IMR-90 (cell line): ENCODE results near the gene LRRC47. TPM values are rescaled to one million over a fixed set of nuclear protein-coding genes. Genes with fewer than 3 reads are reported as not detected.

Experiments
- ATAC-seq: fragments of 200-7000 bp; cut with Tn5 transposase; 2 replicates; pipeline ENCODE4 v1.9.1; 2020; ENCODE audit warnings: low read depth, mild to moderate bottlenecking, moderate library complexity
- BruUV-seq: library from RNA; stranded (reverse); fragments of 400-500 nt; replicated peaks from 2 replicates; lab custom pipeline; 2021; lab: Mats Ljungman, UMichigan
- CTCF ChIA-PET: fragments of 300-600 bp; formaldehyde crosslinking; extraction: SDS; loops from one replicate; lab custom pipeline; 2021; ENCODE audit warnings: antibody characterized with exemption; lab: Yijun Ruan, JAX
- POLR2A ChIA-PET: fragments of 300-600 bp; sonication (Branson Sonifier 250); formaldehyde crosslinking; loops from one replicate; lab custom pipeline; 2022; ENCODE audit warnings: antibody characterized with exemption; ENCODE audit not compliant: unreplicated experiment; lab: Charles Lee
- DNase-seq: peaks from one replicate; pipeline ENCODE4 v3.0.0; 2013
- H2AFZ ChIP-seq: replicated peaks from 2 replicates; pipeline ENCODE3; 2013; ENCODE audit warnings: low read length, mild to moderate bottlenecking; ENCODE audit not compliant: poor library complexity
- H2AK5ac ChIP-seq: 2 replicates; pipeline ENCODE4 v1.6.1; 2013; ENCODE audit warnings: low read depth, low read length, inconsistent platforms
- H2AK9ac ChIP-seq: replicated peaks from 2 replicates; pipeline ENCODE3; 2013; ENCODE audit warnings: mild to moderate bottlenecking, low read depth, low read length, moderate library complexity; ENCODE audit not compliant: poor library complexity
- H2BK120ac ChIP-seq: 2 replicates; pipeline ENCODE4 v1.6.1; 2013; ENCODE audit warnings: low read depth, low read length, inconsistent platforms
- H2BK15ac ChIP-seq: 3 replicates; pipeline ENCODE4 v1.6.1; 2013; ENCODE audit warnings: low read depth, low read length, inconsistent platforms
- H2BK20ac ChIP-seq: 2 replicates; pipeline ENCODE4 v1.6.1; 2013; ENCODE audit warnings: low read depth, mild to moderate bottlenecking, inconsistent platforms, low read length, moderate library complexity
- H2BK5ac ChIP-seq: 2 replicates; pipeline ENCODE4 v1.6.1; 2013; ENCODE audit warnings: mild to moderate bottlenecking, low read depth, low read length, inconsistent platforms; ENCODE audit not compliant: poor library complexity, severe bottlenecking
- H3K14ac ChIP-seq: replicated peaks from 2 replicates; pipeline ENCODE4 v1.6.1; 2013; ENCODE audit warnings: low read depth, low read length, inconsistent platforms
- H3K18ac ChIP-seq: 2 replicates; pipeline ENCODE4 v1.6.1; 2013; ENCODE audit warnings: low read depth, low read length, control low read depth
- H3K23ac ChIP-seq: 2 replicates; pipeline ENCODE4 v1.6.1; 2013; ENCODE audit warnings: low read depth, low read length, inconsistent platforms
- H3K27ac ChIP-seq: 2 replicates; pipeline ENCODE4 v1.5.1; 2013; ENCODE audit warnings: mild to moderate bottlenecking, control low read depth, low read length; ENCODE audit not compliant: insufficient read depth
- H3K27me3 ChIP-seq: 2 replicates; pipeline ENCODE4 v1.6.1; 2013; ENCODE audit warnings: low read length; ENCODE audit not compliant: control insufficient read depth, insufficient read depth
- H3K36me3 ChIP-seq: 2 replicates; pipeline ENCODE4 v1.6.1; 2013; ENCODE audit warnings: low read length, mixed read lengths; ENCODE audit not compliant: control insufficient read depth, insufficient read depth
- H3K4ac ChIP-seq: 2 replicates; pipeline ENCODE4 v1.6.1; 2013; ENCODE audit warnings: low read depth, low read length, inconsistent platforms
- H3K4me1 ChIP-seq: 2 replicates; pipeline ENCODE4 v1.6.1; 2013; ENCODE audit warnings: low read length, mixed read lengths; ENCODE audit not compliant: control insufficient read depth, insufficient read depth
- H3K4me2 ChIP-seq: 2 replicates; pipeline ENCODE4 v1.6.1; 2013; ENCODE audit warnings: low read depth, mild to moderate bottlenecking, control low read depth, low read length, moderate library complexity
- H3K4me3 ChIP-seq: 2 replicates; pipeline ENCODE4 v1.5.1; 2013; ENCODE audit warnings: low read depth, mild to moderate bottlenecking, control low read depth, low read length, moderate library complexity; ENCODE audit not compliant: insufficient read depth
- H3K56ac ChIP-seq: 2 replicates; pipeline ENCODE4 v1.6.1; 2013; ENCODE audit warnings: low read length, inconsistent platforms; ENCODE audit not compliant: insufficient read depth; ENCODE audit errors: extremely low read depth
- H3K79me1 ChIP-seq, 2 experiments: 2 replicates each; pipeline ENCODE4 v1.6.1; 2013; ENCODE audit warnings: low read length in 2 of 2, inconsistent platforms in 1 of 2, low read depth in 1 of 2
- H3K9ac ChIP-seq: 2 replicates; pipeline ENCODE4 v1.6.1; 2013; ENCODE audit warnings: low read depth, low read length, control low read depth
- H3K9me1 ChIP-seq: 2 replicates; pipeline ENCODE4 v1.6.1; 2013; ENCODE audit warnings: low read length, inconsistent platforms; ENCODE audit not compliant: insufficient read depth
- H3K9me3 ChIP-seq: 2 replicates; pipeline ENCODE4 v1.6.1; 2013; ENCODE audit warnings: low read length; ENCODE audit not compliant: control insufficient read depth, insufficient read depth
- H4K20me1 ChIP-seq: 2 replicates; pipeline ENCODE4 v1.6.1; 2013; ENCODE audit warnings: low read length, inconsistent platforms; ENCODE audit not compliant: insufficient read depth
- H4K5ac ChIP-seq: 2 replicates; pipeline ENCODE4 v1.6.1; 2013; ENCODE audit warnings: mild to moderate bottlenecking, low read depth, low read length, control low read depth
- H4K8ac ChIP-seq, 2 experiments: 2 replicates each; pipeline ENCODE4 v1.6.1; 2013; ENCODE audit warnings: low read depth in 2 of 2, low read length in 2 of 2, control low read depth in 1 of 2, inconsistent platforms in 1 of 2
- H4K91ac ChIP-seq: 2 replicates; pipeline ENCODE4 v1.6.1; 2013; ENCODE audit warnings: low read depth, low read length, inconsistent platforms; ENCODE audit not compliant: insufficient read depth
- CEBPB ChIP-seq: IDR thresholded peaks from 2 replicates; pipeline ENCODE4 v1.6.1; 2012; ENCODE audit warnings: low read depth, low read length, improper control_type of control experiment
- CHD1 ChIP-seq: IDR thresholded peaks from 2 replicates; pipeline ENCODE4 v1.6.1; 2012; ENCODE audit warnings: low read depth, low read length, improper control_type of control experiment
- MXI1 ChIP-seq: IDR thresholded peaks from 2 replicates; pipeline ENCODE4 v1.6.1; 2012; ENCODE audit warnings: low read depth, mild to moderate bottlenecking, low read length, moderate library complexity, borderline replicate concordance
- POLR2A ChIP-seq: IDR thresholded peaks from 2 replicates; pipeline ENCODE4 v1.6.1; 2012; ENCODE audit warnings: mild to moderate bottlenecking, low read depth, low read length
- WGBS, 2 experiments: methylation state at CpG; one replicate each; pipeline versions ENCODE4 v1.1.5 to v1.1.7; 2013; ENCODE audit warnings: missing lambda C conversion rate in 2 of 2; ENCODE audit not compliant: insufficient read length in 1 of 2; ENCODE audit errors: extremely low coverage in 2 of 2; 5-methylcytosine and 5-hydroxymethylcytosine counted together
- dilution Hi-C: fragments of 300-500 bp; cut with HindIII; formaldehyde crosslinking; loops from one replicate; pipeline ENCODE4 v1.14.3; 2018; ENCODE audit warnings: low sequenced_read_pairs; ENCODE audit not compliant: unreplicated experiment
- in situ Hi-C: fragments of 300-500 bp; cut with MboI; formaldehyde crosslinking; loops from 3 replicates; pipeline ENCODE4 v1.14.3; 2019; ENCODE audit warnings: low sequenced_read_pairs, inconsistent platforms, mixed read lengths
- intact Hi-C: fragments of 100-400 bp; cut with micrococcal nuclease; formaldehyde crosslinking; loops from 2 replicates; pipeline ENCODE4 v1.10.0; 2022
- polyA plus RNA-seq, 3 experiments: library from polyadenylated mRNA; depleted of rRNA; stranded (reverse); fragments of >200 nt; gene quantifications; 2 replicates each; pipeline ENCODE4 v1.2.3, GENCODE V29; 2012; ENCODE audit warnings: low replicate concordance in 1 of 3
- total RNA-seq: library from RNA; depleted of rRNA; stranded (reverse); fragments of >200 nt; gene quantifications from 2 replicates; pipeline ENCODE4 v1.2.3, GENCODE V29; 2012

Gene LRRC47
- total and polyA plus RNA-seq, 2 of the 4 experiments (the other 2 are of a cell fraction), result 15.2 to 19.7 TPM

DNA sequence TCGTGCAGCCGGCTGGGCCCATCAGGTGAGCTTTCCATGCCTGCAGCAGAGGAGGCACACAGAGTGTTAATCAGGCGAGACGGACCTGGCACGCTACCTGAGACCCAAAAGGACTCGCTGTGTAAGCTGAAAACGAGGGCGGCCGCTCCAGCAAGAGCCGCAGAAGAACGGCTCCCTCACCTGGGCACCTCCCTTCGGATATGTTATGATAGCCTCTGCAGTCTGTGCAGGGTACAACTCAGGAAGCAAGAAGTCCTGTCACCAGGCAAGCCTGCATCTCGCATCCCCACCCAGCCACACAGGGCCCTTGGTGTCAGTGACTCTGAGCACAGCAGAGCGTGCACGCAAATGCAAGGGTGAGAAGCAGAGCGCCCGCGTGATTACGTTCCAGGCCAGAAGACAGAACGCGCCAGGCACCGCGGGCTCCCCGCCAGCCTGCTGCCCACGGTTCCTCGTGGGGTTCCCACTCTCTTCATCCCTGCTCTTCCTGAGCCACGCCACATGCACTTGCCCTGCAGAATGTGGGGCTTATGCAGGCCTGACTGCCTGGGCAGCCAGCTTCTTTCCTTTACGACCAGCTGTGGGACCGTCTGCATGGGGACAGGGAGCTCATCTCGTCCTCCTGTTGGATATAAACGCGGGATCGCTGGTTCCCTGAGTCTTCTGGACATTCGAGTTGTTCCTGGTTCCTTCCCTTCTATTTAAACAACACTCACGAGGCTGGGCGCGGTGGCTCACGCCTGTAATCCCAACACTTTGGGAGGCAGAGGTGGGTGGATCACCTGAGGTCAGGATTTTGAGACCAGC, 20.2 kb upstream of the LRRC47 start (continued):
- no peak for TF ChIP-seq CEBPB

DNA sequence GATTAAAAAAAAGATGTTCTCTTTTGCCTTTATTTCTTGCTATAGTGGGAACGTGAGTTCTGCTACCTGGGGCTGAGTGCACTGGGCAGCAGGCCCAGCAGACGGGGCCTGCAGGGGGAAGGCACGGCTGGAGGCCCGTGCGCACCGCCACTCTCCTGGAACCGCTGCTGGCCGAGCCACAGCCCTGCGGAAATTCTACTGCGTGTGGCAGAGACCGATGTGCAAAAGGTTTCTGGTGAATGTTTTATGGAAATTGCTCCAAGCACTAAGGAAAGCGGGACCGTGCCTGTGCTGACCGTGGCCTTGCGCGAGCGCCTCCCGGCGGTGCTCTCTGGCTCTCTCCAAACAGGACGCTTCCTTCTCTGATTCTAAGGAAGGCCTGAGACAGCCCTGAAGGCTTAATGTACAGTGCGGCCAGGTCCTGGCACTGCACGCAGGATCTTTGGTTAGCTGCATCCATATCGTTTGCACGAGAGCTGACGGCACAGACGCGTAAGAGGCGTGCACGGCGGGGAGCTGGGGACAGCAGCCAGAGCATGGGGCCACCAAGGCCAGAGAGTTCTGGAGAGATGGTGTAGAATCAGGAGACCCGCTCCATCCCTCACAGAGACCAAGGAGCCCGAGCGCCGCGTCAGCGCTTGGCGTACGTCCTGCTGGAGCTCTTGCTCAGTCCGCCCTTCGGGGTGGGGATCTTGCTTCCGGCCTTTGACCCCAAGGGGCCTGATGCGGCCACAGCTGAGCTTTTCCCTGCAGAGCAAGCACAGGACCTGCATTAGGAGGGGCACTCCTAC, 18.7 kb upstream of the LRRC47 start:
- ChIA-PET POLR2A (no interaction called here), CTCF (interaction anchor here (1.1 kb wide), 1 partner anchor 13 kb away, joined by 4 read pairs; no protein-coding TSS in a partner anchor)
- H4K20me1 ChIP-seq, result no peaks in the 10 kb centered on the region
- no peak overlapping the region for H2BK5ac ChIP-seq
- H3K4me1 ChIP-seq, result no peaks in the 10 kb centered on the region
- 83% methylated on average over 14 of the region's 42 CpGs; no CpG with 5 or more reads in 1 of the 2 experiments for WGBS, 2 experiments
- no peaks in the 10 kb centered on the region for H3K79me1 ChIP-seq
- no peak overlapping the region for H2BK120ac ChIP-seq
- H3K9me3 ChIP-seq, result no peaks in the 10 kb centered on the region
- no peak overlapping the region for H2BK15ac ChIP-seq
- ATAC-seq (no peak), DNase-seq (no peak)
- H3K27me3 ChIP-seq, result no peaks in the 10 kb centered on the region
- H2AK9ac ChIP-seq, result no peak overlapping the region
- no peaks in the 10 kb centered on the region for H3K9me1 ChIP-seq
- H3K23ac ChIP-seq, result no peak overlapping the region
- H3K9ac ChIP-seq, result no peak overlapping the region
- no peak overlapping the region for H2AFZ ChIP-seq
- H3K4ac ChIP-seq, result no peak overlapping the region
- no peak overlapping the region for H3K4me2 ChIP-seq
- H4K8ac ChIP-seq, result no peak overlapping the region
- H3K14ac ChIP-seq, result no peak overlapping the region
- no peak overlapping the region for H3K4me3 ChIP-seq
- intact Hi-C loops, result no loop called here
- no peak overlapping the region for H4K91ac ChIP-seq
- dilution Hi-C loops, result no loop called here
- in situ Hi-C loops, result no loop called here
- H4K5ac ChIP-seq, result no peak overlapping the region
- no peak overlapping the region for H3K18ac ChIP-seq
- H2AK5ac ChIP-seq, result no peak overlapping the region
- no peak overlapping the region for H3K56ac ChIP-seq
- TF ChIP-seq CHD1 (no peak), POLR2A (no peak), MXI1 (no peak)
- H3K36me3 ChIP-seq, result peaks cover 16% of the 10 kb centered on the region; the same call in 1 of the 2 replicates
- no peak overlapping the region for H2BK20ac ChIP-seq
- no TSS peak for BruUV-seq
- no peak overlapping the region for H3K27ac ChIP-seq
